ENCODE results near the gene HBS1L. TPM values are rescaled to one million over a fixed set of nuclear protein-coding genes. Genes with fewer than 3 reads are reported as not detected.

HBS1L gene
- total RNA-seq, 4 donors from 2014 or later = 30.1 to 55.1 (median 40.4) TPM

DNA sequence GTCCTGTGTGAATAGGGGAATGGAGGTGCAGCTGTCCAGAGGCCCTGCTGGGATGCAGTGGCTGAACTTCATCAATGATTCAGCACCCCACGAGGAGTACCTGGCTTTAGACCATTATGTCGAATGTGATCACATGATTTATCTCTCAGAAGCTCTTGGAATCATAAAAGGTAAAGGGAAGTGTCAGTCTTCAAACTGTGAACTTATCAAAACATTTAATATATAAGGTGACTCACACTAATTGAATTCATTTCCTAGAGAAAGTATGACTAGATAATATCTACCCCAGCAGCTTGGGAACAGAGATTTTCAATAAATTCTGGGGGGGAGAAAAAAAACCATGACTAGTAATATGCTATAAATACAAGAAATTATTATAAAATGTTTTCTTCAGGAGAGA is 134.2 kb downstream of the HBS1L start:
- WGBS, 2 donors = 29 to 39% methylated on average over 2 of the region's 2 CpGs
- intact Hi-C loops (cut with DNase I; ENCODE audit: low total_unique reads) = no loop called here
- no peak for DNase-seq (ENCODE audit: low spot score in 2 of 2)
- H3K4me3 ChIP-seq (ENCODE audit: low read depth, poor library complexity, severe bottlenecking) = no peak overlapping the region
- TF ChIP-seq, protein P1, sequence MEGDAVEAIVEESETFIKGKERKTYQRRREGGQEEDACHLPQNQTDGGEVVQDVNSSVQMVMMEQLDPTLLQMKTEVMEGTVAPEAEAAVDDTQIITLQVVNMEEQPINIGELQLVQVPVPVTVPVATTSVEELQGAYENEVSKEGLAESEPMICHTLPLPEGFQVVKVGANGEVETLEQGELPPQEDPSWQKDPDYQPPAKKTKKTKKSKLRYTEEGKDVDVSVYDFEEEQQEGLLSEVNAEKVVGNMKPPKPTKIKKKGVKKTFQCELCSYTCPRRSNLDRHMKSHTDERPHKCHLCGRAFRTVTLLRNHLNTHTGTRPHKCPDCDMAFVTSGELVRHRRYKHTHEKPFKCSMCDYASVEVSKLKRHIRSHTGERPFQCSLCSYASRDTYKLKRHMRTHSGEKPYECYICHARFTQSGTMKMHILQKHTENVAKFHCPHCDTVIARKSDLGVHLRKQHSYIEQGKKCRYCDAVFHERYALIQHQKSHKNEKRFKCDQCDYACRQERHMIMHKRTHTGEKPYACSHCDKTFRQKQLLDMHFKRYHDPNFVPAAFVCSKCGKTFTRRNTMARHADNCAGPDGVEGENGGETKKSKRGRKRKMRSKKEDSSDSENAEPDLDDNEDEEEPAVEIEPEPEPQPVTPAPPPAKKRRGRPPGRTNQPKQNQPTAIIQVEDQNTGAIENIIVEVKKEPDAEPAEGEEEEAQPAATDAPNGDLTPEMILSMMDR (IDR thresholded peaks at IDR 0.05) = no peak
- TF ChIP-seq POLR2A (IDR thresholded peaks at IDR 0.05) = no peak

DNA sequence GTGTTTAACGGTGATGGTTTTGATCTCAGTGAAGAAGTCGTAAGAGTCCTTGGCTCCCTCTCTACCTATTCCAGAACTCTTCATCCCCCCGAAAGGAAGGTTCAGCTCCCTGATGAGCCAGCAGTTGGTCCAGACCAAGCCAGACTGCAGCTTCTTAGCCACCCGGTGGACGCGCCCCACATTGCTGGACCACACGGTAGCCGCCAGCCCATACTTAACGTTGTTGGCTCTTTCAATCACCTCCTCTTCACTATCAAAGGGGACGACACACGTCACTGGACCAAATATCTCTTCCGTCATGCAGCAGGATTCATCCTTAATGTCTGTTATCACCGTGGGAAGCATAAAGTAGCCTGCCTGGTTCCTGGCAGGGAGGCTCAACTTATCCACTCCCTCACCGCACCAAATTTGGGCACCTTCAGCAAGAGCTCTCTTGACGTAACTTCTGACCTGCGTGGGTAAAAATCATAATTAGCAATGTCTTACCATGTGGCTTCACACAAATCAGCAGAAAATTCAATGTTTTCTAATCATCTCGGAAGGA is 136.1 kb downstream of the HBS1L start:
- intact Hi-C loops (cut with DNase I; ENCODE audit: low total_unique reads) = no loop called here
- peak in 1 of 2 donors; percentile 72 for DNase-seq (ENCODE audit: low spot score in 2 of 2)
- 95% methylated on average over 17 of the region's 17 CpGs for WGBS, 2 donors
- TF ChIP-seq, protein P1 (IDR thresholded peaks at IDR 0.05) = no peak
- no peak for TF ChIP-seq POLR2A (IDR thresholded peaks at IDR 0.05)
- no peak overlapping the region for H3K4me3 ChIP-seq (ENCODE audit: low read depth, poor library complexity, severe bottlenecking)

DNA sequence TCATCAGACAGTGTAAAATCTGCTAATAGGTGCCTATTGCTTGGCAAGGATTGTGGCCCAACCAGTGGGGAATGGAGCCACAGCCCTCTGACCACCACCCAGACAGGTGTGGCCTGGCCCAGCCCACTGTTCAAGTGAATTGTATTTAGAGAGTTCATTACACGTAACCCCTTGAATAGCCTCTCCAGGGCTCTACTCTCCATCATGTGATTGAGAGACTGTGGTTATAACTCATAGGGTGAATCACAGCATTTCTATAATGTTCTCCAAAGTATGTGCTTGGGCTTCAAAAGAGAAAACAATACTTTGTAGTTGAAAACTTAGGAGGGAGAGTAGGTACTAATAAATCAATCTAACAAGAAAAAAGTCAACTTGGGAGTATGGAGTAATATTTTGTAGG is 143.1 kb downstream of the HBS1L start:
- no peak overlapping the region for H3K4me3 ChIP-seq (ENCODE audit: low read depth, poor library complexity, severe bottlenecking)
- intact Hi-C loops (cut with DNase I; ENCODE audit: low total_unique reads) = no loop called here
- DNase-seq (ENCODE audit: low spot score in 2 of 2) = peak in 1 of 2 donors; percentile 25
- TF ChIP-seq POLR2A (IDR thresholded peaks at IDR 0.05) = no peak
- TF ChIP-seq, protein P1 (IDR thresholded peaks at IDR 0.05) = no peak
- 82 to 84% methylated on average over 1 of the region's 1 CpG for WGBS, 2 donors

DNA sequence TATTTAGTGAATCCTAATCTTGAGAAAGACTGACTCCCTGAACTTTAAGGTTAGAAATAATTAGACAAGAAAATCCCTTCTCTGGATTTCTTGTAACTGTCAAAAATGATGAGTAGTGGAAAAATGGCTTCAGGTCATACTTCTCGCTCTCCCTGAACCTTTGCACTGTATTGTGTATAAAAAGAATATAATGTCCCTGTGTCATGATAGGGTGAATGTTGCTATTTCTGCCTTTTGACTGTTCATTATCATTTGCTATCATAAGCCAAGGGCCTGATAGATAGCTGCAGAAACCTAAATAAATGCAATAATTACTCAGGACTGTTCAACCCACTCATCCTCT is 144.1 kb downstream of the HBS1L start:
- no peak for TF ChIP-seq POLR2A (IDR thresholded peaks at IDR 0.05)
- TF ChIP-seq, protein P1 (IDR thresholded peaks at IDR 0.05) = no peak
- 69 to 74% methylated on average over 1 of the region's 1 CpG for WGBS, 2 donors
- intact Hi-C loops (cut with DNase I; ENCODE audit: low total_unique reads) = no loop called here
- no peak for DNase-seq (ENCODE audit: low spot score in 2 of 2)
- no peak overlapping the region for H3K4me3 ChIP-seq (ENCODE audit: low read depth, poor library complexity, severe bottlenecking)

Small RNA genes lying within 50 kb of the gene (microRNA-seq; reads per million reads assigned to microRNA genes)
- gene MIR3662 (ENCODE audit: borderline number of aligned reads in 1 of 2, borderline replicate concordance in 2 of 2) = 0 reads per million in 2 donors

Other genes starting within 250 kb of the HBS1L start
- gene ALDH8A1, start 104.7 kb downstream of the HBS1L start, total RNA-seq = 1 to 10 TPM in 1 of 4 donors, under 1 TPM in 2, not detected in 1; 0.81 to 1.9 (median 0.88) TPM
- gene MYB, start 126.5 kb upstream of the HBS1L start, total RNA-seq = 1 to 10 TPM; 7.4 to 8.6 (median 7.5) TPM